ENCODE data around the gene HINT1.

The HINT1 gene

DNA sequence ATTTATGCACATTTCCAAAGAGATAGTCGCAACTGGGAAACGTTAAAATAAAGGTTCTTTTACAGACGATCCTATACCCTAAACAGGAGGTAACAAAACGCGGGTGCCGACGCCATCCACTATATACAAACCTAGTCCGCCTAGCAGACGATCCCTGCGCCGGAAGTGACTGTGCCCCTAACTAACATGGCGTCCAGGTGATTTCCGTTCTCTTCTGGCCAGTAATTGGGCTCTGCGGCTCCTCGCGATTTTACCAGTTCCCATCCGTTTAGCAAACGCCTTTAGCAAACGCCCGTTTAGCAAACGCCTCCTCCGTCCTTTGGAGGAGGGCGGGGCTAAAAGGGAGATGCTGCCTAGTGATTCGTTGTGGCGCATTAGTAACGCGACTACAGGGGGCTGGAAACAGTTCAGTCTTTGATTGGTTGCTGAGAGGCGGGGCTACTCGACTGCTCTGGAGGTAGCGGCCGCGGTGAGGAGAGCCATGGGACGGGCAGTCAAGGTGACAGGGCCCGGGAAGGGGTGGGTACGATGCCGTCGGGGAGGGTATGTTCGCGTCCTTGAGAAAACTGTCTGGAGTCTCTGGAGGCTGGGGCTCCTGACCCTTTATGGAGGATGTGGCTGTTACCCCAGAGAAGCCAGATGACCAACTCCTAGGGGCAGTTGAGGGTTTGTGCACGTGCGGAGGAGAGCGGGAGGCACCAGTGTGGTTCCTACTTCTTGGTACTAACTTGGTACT lies 5.7 kb upstream of the HINT1 start, which contains the start of gene LYRM7:
TSS of gene LYRM7 (plus strand) at position 405 of the 736 bp plus-strand sequence. CDS start at position 482, 77 bp downstream.
- H3K36me3 ChIP-seq (ENCODE audit: control insufficient read depth, insufficient read depth, low read length, severe bottlenecking) = no peaks in the 10 kb centered on the region
- peaks cover 12% of the 10 kb centered on the region for H3K4me1 ChIP-seq (ENCODE audit: control insufficient read depth, insufficient read depth, low read length)
- no peaks in the 10 kb centered on the region for H3K27me3 ChIP-seq (replicated peaks; ENCODE audit: control insufficient read depth, insufficient read depth, low read length)
- DNase-seq (ENCODE audit: low read depth) = peak; percentile 100
- H3K4me3 ChIP-seq (ENCODE audit: low read length) = peak within 1 kb of the TSS; percentile 92
- peak within 1 kb of the TSS; percentile 85 for H3K9ac ChIP-seq (ENCODE audit: low read length)
- no peaks in the 10 kb centered on the region for H3K9me3 ChIP-seq (ENCODE audit: control insufficient read depth, low read length)

- DNase-seq (ENCODE audit: low read depth) = peak; percentile 4
These were observed 4.9 kb upstream of the HINT1 start for GRCh38 chr5:131169810-131170539.

GRCh38 chr5:131167615-131168014 lies 2.6 kb upstream of the HINT1 start:
- H3K27me3 ChIP-seq (replicated peaks; ENCODE audit: control insufficient read depth, insufficient read depth, low read length) = no peaks in the 10 kb centered on the region

More at GRCh38 chr5:131169810-131170539, 4.9 kb upstream of the HINT1 start:
- Histone ChIP-seq H3K9ac (ENCODE audit: low read length) (peak overlapping the region; percentile 85), H3K27me3 (replicated peaks; ENCODE audit: control insufficient read depth, insufficient read depth, low read length) (no peaks in the 10 kb centered on the region), H3K36me3 (ENCODE audit: control insufficient read depth, insufficient read depth, low read length, severe bottlenecking) (no peaks in the 10 kb centered on the region), H3K4me3 (ENCODE audit: low read length) (peak overlapping the region; percentile 92), H3K9me3 (ENCODE audit: control insufficient read depth, low read length) (no peaks in the 10 kb centered on the region), H3K4me1 (ENCODE audit: control insufficient read depth, insufficient read depth, low read length) (peaks cover 17% of the 10 kb centered on the region)

GRCh38 chr5:131164191-131165118 lies 601 bp downstream of the HINT1 start:
- Histone ChIP-seq H3K4me3 (ENCODE audit: low read length) (peak overlapping the region; percentile 90), H3K27me3 (replicated peaks; ENCODE audit: control insufficient read depth, insufficient read depth, low read length) (no peaks in the 10 kb centered on the region), H3K36me3 (ENCODE audit: control insufficient read depth, insufficient read depth, low read length, severe bottlenecking) (peaks cover 32% of the 10 kb centered on the region), H3K9me3 (ENCODE audit: control insufficient read depth, low read length) (no peaks in the 10 kb centered on the region), H3K4me1 (ENCODE audit: control insufficient read depth, insufficient read depth, low read length) (peaks cover 12% of the 10 kb centered on the region), H3K9ac (ENCODE audit: low read length) (peak overlapping the region; percentile 97)
- DNase-seq (ENCODE audit: low read depth) = peak; percentile 94

More at GRCh38 chr5:131167615-131168014, 2.6 kb upstream of the HINT1 start:
- Histone ChIP-seq H3K4me3 (ENCODE audit: low read length) (no peak overlapping the region), H3K9me3 (ENCODE audit: control insufficient read depth, low read length) (no peaks in the 10 kb centered on the region), H3K4me1 (ENCODE audit: control insufficient read depth, insufficient read depth, low read length) (peaks cover 23% of the 10 kb centered on the region), H3K9ac (ENCODE audit: low read length) (no peak overlapping the region), H3K36me3 (ENCODE audit: control insufficient read depth, insufficient read depth, low read length, severe bottlenecking) (peaks cover 1% of the 10 kb centered on the region)
- DNase-seq (ENCODE audit: low read depth) = no peak

- H3K9me3 ChIP-seq (ENCODE audit: control insufficient read depth, low read length) = no peaks in the 10 kb centered on the region
- peak; percentile 56 for DNase-seq (ENCODE audit: low read depth)
- H3K27me3 ChIP-seq (replicated peaks; ENCODE audit: control insufficient read depth, insufficient read depth, low read length) = no peaks in the 10 kb centered on the region
- H3K36me3 ChIP-seq (ENCODE audit: control insufficient read depth, insufficient read depth, low read length, severe bottlenecking) = peaks cover 42% of the 10 kb centered on the region
- H3K9ac ChIP-seq (ENCODE audit: low read length) = peak overlapping the region; percentile 97
- H3K4me1 ChIP-seq (ENCODE audit: control insufficient read depth, insufficient read depth, low read length) = peaks cover 12% of the 10 kb centered on the region
- H3K4me3 ChIP-seq (ENCODE audit: low read length) = peak overlapping the region; percentile 90
These were observed 1.6 kb downstream of the HINT1 start for GRCh38 chr5:131163276-131164119.

GRCh38 chr5:131160134-131160533 lies 4.9 kb downstream of the HINT1 start:
- H3K27me3 ChIP-seq (replicated peaks; ENCODE audit: control insufficient read depth, insufficient read depth, low read length) = no peaks in the 10 kb centered on the region
- H3K9me3 ChIP-seq (ENCODE audit: control insufficient read depth, low read length) = no peaks in the 10 kb centered on the region
- no peak overlapping the region for H3K4me3 ChIP-seq (ENCODE audit: low read length)
- DNase-seq (ENCODE audit: low read depth) = no peak
- peaks cover 7% of the 10 kb centered on the region for H3K4me1 ChIP-seq (ENCODE audit: control insufficient read depth, insufficient read depth, low read length)
- H3K9ac ChIP-seq (ENCODE audit: low read length) = no peak overlapping the region
- H3K36me3 ChIP-seq (ENCODE audit: control insufficient read depth, insufficient read depth, low read length, severe bottlenecking) = peaks cover 46% of the 10 kb centered on the region

- no peak for DNase-seq (ENCODE audit: low read depth)
- H3K9ac ChIP-seq (ENCODE audit: low read length) = no peak overlapping the region
- H3K27me3 ChIP-seq (replicated peaks; ENCODE audit: control insufficient read depth, insufficient read depth, low read length) = no peaks in the 10 kb centered on the region
- no peaks in the 10 kb centered on the region for H3K9me3 ChIP-seq (ENCODE audit: control insufficient read depth, low read length)
- H3K36me3 ChIP-seq (ENCODE audit: control insufficient read depth, insufficient read depth, low read length, severe bottlenecking) = peaks cover 38% of the 10 kb centered on the region
- H3K4me1 ChIP-seq (ENCODE audit: control insufficient read depth, insufficient read depth, low read length) = no peaks in the 10 kb centered on the region
- no peak overlapping the region for H3K4me3 ChIP-seq (ENCODE audit: low read length)
These were observed 8.1 kb downstream of the HINT1 start for GRCh38 chr5:131156957-131157356.

- Histone ChIP-seq H3K9me3 (ENCODE audit: control insufficient read depth, low read length) (no peaks in the 10 kb centered on the region), H3K27me3 (replicated peaks; ENCODE audit: control insufficient read depth, insufficient read depth, low read length) (no peaks in the 10 kb centered on the region), H3K9ac (ENCODE audit: low read length) (no peak overlapping the region), H3K36me3 (ENCODE audit: control insufficient read depth, insufficient read depth, low read length, severe bottlenecking) (peaks cover 33% of the 10 kb centered on the region), H3K4me1 (ENCODE audit: control insufficient read depth, insufficient read depth, low read length) (no peaks in the 10 kb centered on the region), H3K4me3 (ENCODE audit: low read length) (no peak overlapping the region)
- DNase-seq (ENCODE audit: low read depth) = no peak
These were observed 8.7 kb downstream of the HINT1 start for GRCh38 chr5:131156385-131156784.

GRCh38 chr5:131151216-131151615 lies 13.8 kb downstream of the HINT1 start:
- no peak overlapping the region for H3K9ac ChIP-seq (ENCODE audit: low read length)
- no peak for DNase-seq (ENCODE audit: low read depth)
- no peak overlapping the region for H3K4me3 ChIP-seq (ENCODE audit: low read length)
- no peaks in the 10 kb centered on the region for H3K9me3 ChIP-seq (ENCODE audit: control insufficient read depth, low read length)
- H3K36me3 ChIP-seq (ENCODE audit: control insufficient read depth, insufficient read depth, low read length, severe bottlenecking) = no peaks in the 10 kb centered on the region
- no peaks in the 10 kb centered on the region for H3K4me1 ChIP-seq (ENCODE audit: control insufficient read depth, insufficient read depth, low read length)
- no peaks in the 10 kb centered on the region for H3K27me3 ChIP-seq (replicated peaks; ENCODE audit: control insufficient read depth, insufficient read depth, low read length)

GRCh38 chr5:131150408-131150807 lies 14.6 kb downstream of the HINT1 start:
- Histone ChIP-seq H3K9ac (ENCODE audit: low read length) (no peak overlapping the region), H3K9me3 (ENCODE audit: control insufficient read depth, low read length) (no peaks in the 10 kb centered on the region), H3K4me1 (ENCODE audit: control insufficient read depth, insufficient read depth, low read length) (no peaks in the 10 kb centered on the region), H3K27me3 (replicated peaks; ENCODE audit: control insufficient read depth, insufficient read depth, low read length) (no peaks in the 10 kb centered on the region), H3K36me3 (ENCODE audit: control insufficient read depth, insufficient read depth, low read length, severe bottlenecking) (no peaks in the 10 kb centered on the region), H3K4me3 (ENCODE audit: low read length) (no peak overlapping the region)
- DNase-seq (ENCODE audit: low read depth) = no peak
